Endodermal cell (in vitro differentiated cells): ENCODE data around the gene PRPF19. TPM values are rescaled to one million over a fixed set of nuclear protein-coding genes. Genes with fewer than 3 reads are reported as not detected.

Source experiments
- DNase-seq: peaks from one replicate; pipeline ENCODE4 v3.0.0-alpha.2; 2017
- H3K27ac ChIP-seq: 2 replicates; pipeline ENCODE4 v1.5.1; 2013; ENCODE audit warnings: mild to moderate bottlenecking, low read depth, low read length, moderate library complexity
- H3K27me3 ChIP-seq: 2 replicates; pipeline ENCODE4 v1.6.1; 2013; ENCODE audit warnings: mild to moderate bottlenecking, low read length, moderate library complexity; ENCODE audit not compliant: insufficient read depth, control insufficient read depth, poor library complexity, severe bottlenecking
- H3K36me3 ChIP-seq: 2 replicates; pipeline ENCODE4 v1.7.0; 2013; ENCODE audit warnings: mild to moderate bottlenecking, low read length, moderate library complexity; ENCODE audit not compliant: control insufficient read depth, insufficient read depth
- H3K4me1 ChIP-seq: one replicate; pipeline ENCODE4 v1.7.0; 2013; ENCODE audit warnings: low read length; ENCODE audit not compliant: control insufficient read depth, insufficient read depth
- H3K4me3 ChIP-seq: 2 replicates; pipeline ENCODE4 v1.5.1; 2013; ENCODE audit warnings: mild to moderate bottlenecking, low read length, moderate library complexity
- H3K9ac ChIP-seq: 2 replicates; pipeline ENCODE4 v1.6.1; 2013; ENCODE audit warnings: mild to moderate bottlenecking, low read length, moderate library complexity; ENCODE audit not compliant: poor library complexity, severe bottlenecking; ENCODE audit errors: extremely low read depth
- H3K9me3 ChIP-seq: 2 replicates; pipeline ENCODE4 v1.6.1; 2013; ENCODE audit warnings: mild to moderate bottlenecking, low read length, moderate library complexity; ENCODE audit not compliant: control insufficient read depth
- H3K27ac Mint-ChIP-seq: 2 replicates; pipeline ENCODE4 v1.8.0; 2020; ENCODE audit warnings: mixed read lengths
- H3K27me3 Mint-ChIP-seq: 2 replicates; pipeline ENCODE4 v1.8.0; 2021; ENCODE audit warnings: mild to moderate bottlenecking, mixed read lengths; ENCODE audit not compliant: insufficient read depth
- H3K36me3 Mint-ChIP-seq: 2 replicates; pipeline ENCODE4 v1.8.0; 2020; ENCODE audit warnings: low read depth, mixed read lengths
- H3K4me1 Mint-ChIP-seq: 2 replicates; pipeline ENCODE4 v1.8.0; 2020; ENCODE audit warnings: mixed read lengths
- H3K4me3 Mint-ChIP-seq: 2 replicates; pipeline ENCODE4 v1.8.0; 2020; ENCODE audit warnings: mild to moderate bottlenecking, moderate library complexity, mixed read lengths
- H3K9me3 Mint-ChIP-seq: 2 replicates; pipeline ENCODE4 v1.8.0; 2020; ENCODE audit warnings: mild to moderate bottlenecking, mixed read lengths
- CTCF ChIP-seq: fragments of 200-600 bp; sonication (generic); conservative IDR thresholded peaks from 2 replicates; pipeline ENCODE4 v1.5.0; 2021; ENCODE audit warnings: antibody characterized with exemption, mild to moderate bottlenecking
- WGBS, 2 experiments: methylation state at CpG; one replicate each; pipeline versions ENCODE4 v1.1.5 to v1.1.7; 2013; ENCODE audit warnings: missing lambda C conversion rate in 2 of 2, mixed read lengths in 1 of 2; ENCODE audit not compliant: insufficient coverage in 1 of 2, insufficient read length in 1 of 2; 5-methylcytosine and 5-hydroxymethylcytosine counted together
- total RNA-seq, 2 donors: library from RNA; stranded (reverse); fragmentation: NEBNext Ultra II Directional in 1 of 2; extraction: Animal tissue kit (Norgen Biotek cat#: 25700) in 1 of 2; gene quantifications; 2 replicates in 1 of 2; 3 replicates in 1 of 2; pipeline ENCODE4 v1.2.1, GENCODE V29; 2021

PRPF19 gene
- total RNA-seq, 2 donors from 2014 or later: 106 to 109 TPM

DNA sequence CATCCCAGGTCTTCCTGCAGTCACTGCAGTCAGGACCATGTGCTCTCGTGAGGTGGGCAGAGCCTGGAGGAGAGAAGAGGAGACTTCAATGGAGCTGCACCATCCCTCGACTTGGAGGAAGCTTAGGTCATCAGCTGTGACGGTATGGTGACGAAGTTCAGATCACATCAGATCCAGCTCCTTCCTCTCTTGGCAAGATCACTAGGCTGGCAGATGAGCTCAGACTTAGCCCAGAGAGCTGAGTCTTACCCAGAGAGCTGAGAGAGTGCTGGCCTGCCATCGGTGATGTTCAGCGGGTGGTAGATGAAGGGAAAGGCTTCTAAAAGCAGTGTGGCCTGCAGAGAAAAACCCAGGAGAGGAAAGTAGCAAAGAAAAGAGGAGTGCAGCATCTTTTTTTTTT, 47.4 kb upstream of the PRPF19 start:
- no peaks in the 10 kb centered on the region for H3K36me3 Mint-ChIP-seq
- H3K27ac Mint-ChIP-seq: no peak overlapping the region
- 91 to 93% methylated on average over 3 to 6 of the region's 6 CpGs for WGBS, 2 experiments
- H3K27ac ChIP-seq: no peak overlapping the region
- no peaks in the 10 kb centered on the region for H3K36me3 ChIP-seq
- H3K27me3 Mint-ChIP-seq: peaks cover 67% of the 10 kb centered on the region
- peaks cover 48% of the 10 kb centered on the region for H3K27me3 ChIP-seq
- no peak for DNase-seq
- no peaks in the 10 kb centered on the region for H3K9me3 Mint-ChIP-seq
- H3K4me1 ChIP-seq: no peaks in the 10 kb centered on the region
- H3K4me1 Mint-ChIP-seq: no peaks in the 10 kb centered on the region
- no peaks in the 10 kb centered on the region for H3K9me3 ChIP-seq
- TF ChIP-seq CTCF: no peak
- no peak overlapping the region for H3K4me3 Mint-ChIP-seq
- H3K4me3 ChIP-seq: no peak overlapping the region
- no peak overlapping the region for H3K9ac ChIP-seq

- Mint-ChIP-seq H3K4me3 (no peak overlapping the region), H3K9me3 (no peaks in the 10 kb centered on the region), H3K27ac (no peak overlapping the region), H3K36me3 (no peaks in the 10 kb centered on the region), H3K27me3 (peaks cover 67% of the 10 kb centered on the region), H3K4me1 (no peaks in the 10 kb centered on the region)
- H3K27ac ChIP-seq: no peak overlapping the region
- 75% methylated on average over 3 of the region's 3 CpGs for WGBS, 2 experiments
- no peak overlapping the region for H3K9ac ChIP-seq
- H3K4me1 ChIP-seq: no peaks in the 10 kb centered on the region
- H3K27me3 ChIP-seq: peaks cover 53% of the 10 kb centered on the region
- no peaks in the 10 kb centered on the region for H3K9me3 ChIP-seq
- DNase-seq: no peak
- no peak overlapping the region for H3K4me3 ChIP-seq
- H3K36me3 ChIP-seq: no peaks in the 10 kb centered on the region
- no peak for TF ChIP-seq CTCF
Measured at GRCh38 chr11:60952742-60953170, 46.4 kb upstream of the PRPF19 start.

- Mint-ChIP-seq H3K4me1 (no peaks in the 10 kb centered on the region), H3K27me3 (peaks cover 65% of the 10 kb centered on the region), H3K4me3 (peak within 1 kb of the TSS; percentile 41), H3K27ac (no peak within 1 kb of the TSS), H3K36me3 (no peaks in the 10 kb centered on the region), H3K9me3 (no peaks in the 10 kb centered on the region)
- Histone ChIP-seq H3K4me1 (no peaks in the 10 kb centered on the region), H3K4me3 (no peak within 1 kb of the TSS), H3K27me3 (peaks cover 53% of the 10 kb centered on the region), H3K27ac (no peak within 1 kb of the TSS), H3K9me3 (no peaks in the 10 kb centered on the region), H3K9ac (no peak within 1 kb of the TSS), H3K36me3 (no peaks in the 10 kb centered on the region)
- DNase-seq: peak; percentile 83
- no peak for TF ChIP-seq CTCF
- 48 to 58% methylated on average over 12 to 23 of the region's 23 CpGs for WGBS, 2 experiments
Measured at GRCh38 chr11:60951904-60952741, 45.7 kb upstream of the PRPF19 start, which contains the start of gene SLC15A3. Gene SLC15A3, minus strand, starts transcription at chr11:60952176. Its CDS starts 625 bp downstream, at chr11:60951551.
